ENCODE data around the gene CCDC88C.
"Not testable (repeated sequence)": the region's sequence is repeated elsewhere in the genome, so short reads cannot be mapped to it uniquely, and the experiment has no call there.

Gene CCDC88C

DNA sequence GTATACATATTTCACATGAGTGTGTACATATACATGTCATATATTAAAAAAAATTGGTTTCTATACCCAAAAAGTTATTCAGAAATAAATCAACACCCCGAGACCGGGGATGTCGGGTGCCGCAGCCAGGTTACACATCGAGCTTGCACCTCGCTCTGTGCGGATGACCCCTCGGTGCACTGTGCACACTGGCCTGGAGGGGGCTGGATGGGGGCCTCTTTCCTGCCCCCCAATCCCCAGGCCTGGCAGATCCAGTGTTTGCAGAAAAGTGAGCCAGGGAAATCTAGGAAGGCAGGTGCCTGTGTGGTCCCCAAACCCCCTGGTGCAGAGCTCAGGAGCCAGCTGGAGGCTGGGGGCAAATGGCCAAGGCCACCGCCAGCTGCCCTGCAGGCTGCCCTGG is 146.0 kb downstream of the CCDC88C start:
- DNase-seq (ENCODE audit: low read depth, low spot score): no peak

DNA sequence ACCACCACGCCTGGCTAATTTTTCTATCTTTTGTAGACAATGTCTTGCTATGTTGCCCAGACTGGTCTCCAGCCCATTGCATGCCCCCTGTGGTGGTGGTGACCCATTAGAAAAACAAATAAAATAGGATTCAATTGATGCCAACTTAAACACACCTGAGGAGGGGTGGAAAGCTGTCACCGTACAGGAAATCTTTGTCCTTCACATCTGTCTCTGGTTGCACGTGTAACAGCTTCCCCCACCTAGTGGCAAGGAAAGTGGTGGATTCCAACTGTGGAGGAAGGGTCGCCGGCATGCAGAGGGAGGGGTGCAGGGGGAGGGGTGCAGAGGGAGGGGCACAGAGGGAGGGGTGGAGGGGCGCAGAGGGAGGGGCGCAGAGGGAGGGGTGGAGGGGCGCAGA is 147.0 kb downstream of the CCDC88C start:
- DNase-seq (ENCODE audit: low read depth, low spot score): no peak

DNA sequence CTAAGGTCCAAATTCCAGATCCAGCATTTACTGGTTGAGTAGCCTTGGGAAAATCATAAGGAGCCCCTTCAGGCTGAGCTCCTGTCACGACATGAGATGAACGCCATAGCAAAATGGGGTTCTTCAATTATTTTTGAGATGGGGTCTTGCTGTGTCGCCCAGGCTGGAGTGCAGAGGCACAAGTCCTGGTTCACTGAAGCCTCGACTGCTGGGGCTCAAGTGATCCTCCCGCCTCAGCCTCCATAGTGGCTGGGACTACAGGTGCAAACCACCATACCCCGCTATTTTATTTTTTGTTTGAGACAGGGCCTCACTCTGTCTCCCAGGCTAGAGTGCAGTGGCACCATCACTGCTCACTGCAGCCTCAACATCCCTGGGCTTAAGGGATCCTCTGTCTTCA is 147.4 kb downstream of the CCDC88C start:
- no peak for DNase-seq (ENCODE audit: low read depth, low spot score)

DNA sequence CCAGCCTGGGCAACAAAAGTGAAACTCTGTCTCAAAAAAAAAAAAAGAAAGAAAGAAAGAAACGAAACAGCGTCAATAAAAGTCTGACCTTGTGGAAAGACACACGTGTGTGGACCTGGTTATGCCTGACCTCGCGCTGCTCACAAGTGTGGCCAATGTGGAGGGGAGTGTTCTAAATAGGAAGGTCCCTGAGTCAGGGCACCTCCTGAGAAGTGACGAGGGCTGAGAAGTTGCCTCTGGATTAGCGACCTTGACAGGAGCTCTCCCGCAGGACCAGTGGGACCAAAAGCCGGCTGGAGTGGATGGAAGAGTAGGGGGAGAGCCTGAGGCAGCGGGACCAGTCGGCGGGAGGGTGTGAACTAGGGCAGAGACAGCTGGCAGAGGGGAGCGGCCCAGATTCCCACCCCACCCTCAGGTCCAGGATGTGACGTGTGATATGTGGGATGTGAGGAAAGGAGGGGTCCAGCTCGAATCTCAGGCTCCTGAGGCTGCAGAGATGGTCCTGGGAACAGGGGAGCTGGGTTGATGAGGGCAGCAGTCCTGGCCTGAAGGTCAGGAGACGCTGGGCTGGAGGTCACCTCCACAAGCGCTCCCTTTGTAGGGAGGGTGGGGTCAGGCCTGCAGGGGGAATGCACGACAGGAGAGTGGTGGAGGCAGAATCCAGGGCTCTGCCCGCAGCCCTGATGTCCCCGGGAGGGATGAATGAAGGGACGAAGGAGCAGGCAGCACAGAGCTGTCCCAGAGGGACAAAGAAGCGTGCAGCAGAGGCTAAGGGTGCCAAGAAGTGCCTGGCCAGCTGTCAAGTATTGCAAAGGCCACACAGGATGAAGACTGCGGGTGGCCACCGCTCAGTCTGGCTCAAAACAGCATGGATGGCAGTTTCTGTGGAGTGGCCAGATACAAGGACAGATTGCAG is 148.3 kb downstream of the CCDC88C start:
- no peak for DNase-seq (ENCODE audit: low read depth, low spot score)

DNA sequence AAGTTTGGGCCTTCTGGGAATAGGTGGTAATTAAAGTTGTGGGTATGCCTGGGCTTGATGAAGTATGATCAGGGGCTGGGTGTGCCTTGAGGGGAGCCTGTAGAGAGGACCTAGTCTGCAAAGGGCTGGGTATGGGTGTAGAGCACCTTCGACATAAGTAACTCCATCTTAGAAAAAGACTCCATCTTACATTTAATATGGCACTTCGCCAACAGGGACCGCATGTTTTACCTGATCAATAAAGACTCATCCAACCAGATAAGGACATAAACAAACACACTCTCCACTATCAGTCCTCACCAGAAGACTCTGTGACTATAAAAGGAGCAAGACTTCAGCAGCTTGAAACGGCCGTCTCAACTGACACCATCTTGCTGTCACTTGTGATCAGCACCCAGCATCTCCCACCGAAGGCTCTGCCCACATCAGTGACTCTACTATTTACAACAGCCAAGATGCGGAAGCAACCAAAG is 149.6 kb downstream of the CCDC88C start:
- DNase-seq (ENCODE audit: low read depth, low spot score): no peak

DNA sequence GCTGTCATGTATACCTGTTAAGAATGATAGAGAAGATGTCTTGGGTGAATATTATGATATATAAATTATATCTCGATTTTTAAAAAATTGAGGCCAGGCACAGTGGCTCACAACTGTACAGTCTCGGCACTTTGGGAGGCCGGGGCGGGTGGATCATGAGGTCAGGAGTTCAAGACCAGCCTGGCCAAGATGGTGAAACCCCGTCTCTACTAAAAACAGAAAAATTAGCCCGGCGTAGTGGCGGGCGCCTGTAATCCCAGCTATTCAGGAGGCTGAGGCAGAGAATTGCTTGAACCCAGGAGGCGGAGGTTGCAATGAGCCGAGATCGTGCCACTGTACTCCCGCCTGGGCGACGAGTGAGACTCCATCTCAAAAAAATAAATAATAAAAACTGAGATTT is 151.3 kb downstream of the CCDC88C start:
- DNase-seq (ENCODE audit: low read depth, low spot score): not testable (repeated sequence)

DNA sequence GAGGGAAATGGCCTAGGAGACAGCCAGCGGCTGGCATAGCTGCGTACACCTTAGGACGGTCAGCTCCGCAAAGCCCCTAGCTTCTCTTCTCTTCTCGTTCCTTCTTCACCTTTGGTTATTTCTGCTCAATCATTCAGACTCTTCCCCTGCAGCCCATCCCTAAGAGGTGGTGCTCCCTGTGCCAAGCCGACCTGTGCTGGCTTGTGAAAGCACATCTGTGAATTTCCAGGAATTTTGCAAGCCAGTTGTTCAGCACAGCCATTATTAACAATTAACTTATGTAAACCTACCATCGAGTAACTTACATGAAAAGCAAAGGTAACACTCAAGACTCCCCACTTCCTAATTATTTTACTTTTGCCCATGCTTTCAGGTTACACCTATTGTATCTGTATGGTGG is 152.2 kb downstream of the CCDC88C start:
- DNase-seq (ENCODE audit: low read depth, low spot score): no peak

DNA sequence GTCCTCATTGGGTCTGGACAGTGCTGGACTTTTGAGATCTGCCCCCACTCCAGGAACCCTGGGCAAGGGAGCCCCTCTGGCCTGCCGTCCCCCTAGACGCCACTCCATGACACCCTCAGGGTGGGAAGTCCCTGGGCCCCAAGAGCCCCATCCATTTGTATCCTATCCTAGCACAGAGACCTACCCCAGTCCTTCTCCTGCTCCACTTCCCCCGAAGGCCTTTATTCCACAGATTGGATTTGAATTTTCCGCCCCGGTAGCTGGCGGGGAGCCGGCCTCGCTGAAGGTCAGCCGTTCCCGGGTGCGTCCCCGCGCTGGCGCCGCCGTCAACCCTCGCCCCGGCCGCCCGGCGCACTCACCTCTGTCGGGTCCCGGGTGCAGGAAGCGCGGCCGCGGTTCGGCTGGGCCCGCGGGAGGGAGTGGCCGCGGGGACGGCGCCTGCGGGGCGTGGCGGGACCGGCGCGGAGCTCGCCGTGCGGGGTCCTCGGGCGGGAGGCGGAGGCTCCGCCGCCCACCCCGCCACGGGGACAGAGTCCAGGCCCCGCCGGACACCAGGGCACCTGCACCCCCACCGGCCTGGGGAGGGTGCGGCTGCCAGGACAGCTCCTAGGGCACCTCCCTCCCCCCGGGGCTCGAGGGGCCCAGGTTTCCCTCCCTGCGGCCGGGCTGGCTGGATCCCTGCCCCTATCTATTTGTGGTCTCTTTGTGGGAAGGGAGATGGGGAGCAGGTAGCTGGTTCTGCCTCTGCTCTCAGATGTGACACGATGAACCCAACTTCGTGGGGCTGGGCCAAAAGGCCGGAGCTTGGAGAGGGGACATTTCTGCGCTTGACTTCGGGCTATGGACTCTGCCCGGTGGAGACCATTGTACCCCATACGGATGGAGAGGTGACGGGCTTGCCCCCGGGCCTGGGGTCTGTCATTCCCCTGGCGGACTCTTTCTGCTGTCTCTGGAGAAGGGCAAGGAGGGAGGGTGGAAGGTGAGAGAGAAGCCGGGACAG is 153.2 kb downstream of the CCDC88C start:
- DNase-seq (ENCODE audit: low read depth, low spot score): no peak

DNA sequence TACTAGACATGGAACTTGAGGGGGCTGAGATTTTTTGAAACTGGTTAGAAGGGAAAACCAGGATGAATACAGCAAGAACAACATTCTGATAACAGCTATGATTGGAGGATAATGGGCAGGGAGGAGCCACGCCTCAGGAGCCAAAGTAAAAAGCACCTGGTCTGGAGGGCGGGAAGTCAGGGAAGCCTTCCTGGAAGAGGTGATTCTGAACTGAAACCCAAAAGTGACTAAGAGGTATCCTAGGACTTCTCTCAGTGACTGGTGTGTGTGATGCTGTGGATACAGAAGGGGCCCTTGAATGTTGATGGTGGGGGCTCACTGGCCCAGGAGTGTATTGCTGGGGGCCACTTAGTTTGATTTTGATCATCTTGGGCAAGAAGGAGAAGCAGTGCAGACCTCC is 154.3 kb downstream of the CCDC88C start:
- DNase-seq (ENCODE audit: low read depth, low spot score): no peak

DNA sequence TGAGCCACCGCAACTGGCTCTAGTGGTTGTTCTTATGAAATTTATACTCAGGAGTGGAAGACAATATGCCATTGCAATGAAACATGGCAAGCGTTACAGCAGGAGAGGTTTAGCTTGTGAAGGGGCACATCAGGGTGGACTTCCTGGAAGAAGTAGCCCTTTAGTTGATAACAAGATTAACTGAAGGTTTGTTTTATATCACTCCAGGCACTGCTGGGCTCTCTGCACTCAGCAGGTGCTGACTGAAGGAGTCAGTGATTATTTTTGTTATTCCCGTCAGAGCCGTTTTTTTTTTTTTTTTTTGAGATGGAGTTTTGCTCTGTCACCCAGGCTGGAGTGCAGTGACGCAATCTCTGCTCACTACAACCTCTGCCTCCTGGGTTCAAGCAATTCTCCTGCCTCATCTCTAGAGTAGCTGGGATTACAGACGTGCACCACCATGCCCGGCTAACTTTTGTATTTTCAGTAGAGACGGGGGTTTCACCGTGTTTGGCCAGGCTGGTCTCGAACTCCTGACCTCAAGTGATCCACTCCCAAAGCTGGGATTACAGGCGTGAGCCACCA is 155.6 kb downstream of the CCDC88C start:
- DNase-seq (ENCODE audit: low read depth, low spot score): no peak

DNA sequence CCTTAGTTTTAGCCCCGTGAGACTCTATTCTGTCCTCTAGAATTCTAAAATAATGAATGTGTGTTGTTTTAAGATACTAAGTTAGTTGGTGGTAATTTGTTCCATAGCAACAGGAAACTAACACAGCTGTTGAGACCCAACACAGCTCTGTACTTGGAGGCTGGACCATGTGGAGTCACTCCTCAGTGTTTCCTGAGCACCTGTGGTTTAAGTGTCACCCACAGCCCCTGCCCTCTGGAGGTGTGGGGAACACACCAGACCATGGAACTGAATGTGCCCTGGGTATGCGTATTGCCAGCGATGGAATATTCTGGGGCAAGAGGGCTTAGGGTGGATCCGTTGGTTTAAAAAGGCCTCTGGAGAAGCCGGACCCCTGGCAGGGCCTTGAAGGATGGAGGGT is 156.5 kb downstream of the CCDC88C start:
- no peak for DNase-seq (ENCODE audit: low read depth, low spot score)

DNA sequence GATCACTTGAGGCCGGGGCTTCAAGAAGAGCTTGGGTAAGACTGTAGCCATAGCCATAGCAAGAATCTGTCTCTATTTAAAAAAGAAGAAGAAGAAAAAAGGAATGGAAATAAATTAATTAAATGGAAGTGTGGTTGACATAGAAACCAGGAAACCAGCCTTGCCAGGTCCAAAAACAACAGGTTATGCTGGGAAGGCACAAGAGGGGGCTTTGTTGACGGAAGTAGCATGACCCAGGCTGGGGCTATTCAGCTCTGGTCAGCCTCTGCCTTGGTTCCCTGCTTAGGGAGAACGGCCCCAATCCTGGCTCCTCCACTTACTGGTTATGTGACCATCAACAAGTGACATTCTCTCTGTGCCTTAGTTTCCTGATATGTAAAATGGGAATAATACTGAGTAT is 158.7 kb downstream of the CCDC88C start:
- DNase-seq (ENCODE audit: low read depth, low spot score): no peak

DNA sequence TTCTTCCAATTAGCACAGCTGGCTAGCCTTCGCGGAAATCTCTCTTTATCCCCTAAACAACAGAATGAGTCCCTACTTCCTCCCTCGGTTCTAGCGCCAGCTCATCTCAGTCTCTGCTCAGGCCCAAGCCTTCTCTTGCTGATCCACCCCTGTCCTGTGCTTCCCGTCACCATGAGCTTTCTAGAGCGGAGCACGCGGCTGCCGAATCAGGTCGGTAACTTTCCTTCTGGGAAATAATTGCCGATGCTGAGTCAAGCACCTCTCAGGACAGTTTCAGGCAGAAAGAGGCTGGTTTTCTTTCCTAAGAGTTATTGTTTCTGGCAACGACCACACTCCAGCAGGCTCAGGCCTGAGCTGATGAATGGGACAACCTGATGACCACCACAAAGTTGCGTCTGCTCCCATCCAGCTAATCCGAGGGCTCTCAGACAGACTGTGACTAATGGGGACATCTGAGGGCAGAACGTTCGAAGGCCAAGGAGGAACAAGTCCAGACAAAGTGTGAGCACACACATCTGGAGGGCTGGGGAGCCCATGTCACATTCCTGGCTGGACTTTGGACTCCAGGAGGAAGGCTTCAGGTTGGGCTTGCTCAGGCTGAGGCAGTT is 159.5 kb downstream of the CCDC88C start:
- DNase-seq (ENCODE audit: low read depth, low spot score): no peak

DNA sequence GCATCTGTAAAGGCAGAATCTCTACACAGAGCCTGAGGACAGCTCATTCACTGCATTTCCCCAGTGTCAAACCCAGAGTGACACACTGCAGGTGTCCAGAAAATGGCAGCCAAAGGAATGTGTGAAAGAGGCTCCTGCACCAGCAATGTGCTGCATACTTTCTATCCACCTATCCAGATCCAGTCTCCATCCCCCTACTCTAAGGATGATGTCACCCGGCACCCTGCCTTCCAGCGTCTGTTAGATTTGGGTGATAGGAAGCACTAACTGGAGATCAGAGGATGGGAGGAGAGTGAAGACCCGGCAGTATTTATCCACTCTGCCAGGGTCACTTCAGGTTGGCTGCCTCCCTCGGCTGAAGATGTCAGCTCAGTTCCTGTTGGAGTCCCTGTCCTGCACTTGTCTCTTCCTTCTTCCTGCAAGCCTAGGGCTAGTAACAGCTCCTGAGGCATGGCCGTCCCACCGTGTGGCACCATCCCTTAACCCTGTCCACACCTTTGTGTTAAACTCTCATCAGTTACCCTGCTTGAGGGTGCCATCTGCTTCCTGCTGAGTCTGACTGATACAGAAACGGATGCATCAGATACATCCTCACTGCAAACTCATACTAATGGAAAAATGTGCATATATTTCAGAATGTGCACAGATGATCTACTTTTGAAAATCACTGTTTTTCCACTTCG is 160.2 kb downstream of the CCDC88C start:
- no peak for DNase-seq (ENCODE audit: low read depth, low spot score)

DNA sequence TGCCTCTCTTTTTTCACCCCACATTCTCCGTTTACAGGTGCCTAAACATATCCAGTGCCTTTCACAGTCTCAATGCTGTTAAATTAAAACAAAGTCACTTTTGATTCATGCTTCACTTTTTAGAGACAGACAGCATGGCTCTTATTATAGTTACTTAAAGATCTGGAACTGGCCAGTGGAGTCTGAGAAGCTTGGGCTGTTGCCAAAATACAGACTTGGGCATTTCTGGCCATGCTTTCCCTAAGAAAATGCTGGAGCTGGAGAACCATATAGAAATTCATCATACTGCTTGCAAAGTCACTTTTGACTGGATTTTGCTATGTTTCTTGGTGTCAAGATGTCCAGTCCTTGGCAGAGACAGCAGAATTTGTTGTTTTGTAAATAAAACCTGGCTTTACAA is 161.0 kb downstream of the CCDC88C start:
- no peak for DNase-seq (ENCODE audit: low read depth, low spot score)

DNA sequence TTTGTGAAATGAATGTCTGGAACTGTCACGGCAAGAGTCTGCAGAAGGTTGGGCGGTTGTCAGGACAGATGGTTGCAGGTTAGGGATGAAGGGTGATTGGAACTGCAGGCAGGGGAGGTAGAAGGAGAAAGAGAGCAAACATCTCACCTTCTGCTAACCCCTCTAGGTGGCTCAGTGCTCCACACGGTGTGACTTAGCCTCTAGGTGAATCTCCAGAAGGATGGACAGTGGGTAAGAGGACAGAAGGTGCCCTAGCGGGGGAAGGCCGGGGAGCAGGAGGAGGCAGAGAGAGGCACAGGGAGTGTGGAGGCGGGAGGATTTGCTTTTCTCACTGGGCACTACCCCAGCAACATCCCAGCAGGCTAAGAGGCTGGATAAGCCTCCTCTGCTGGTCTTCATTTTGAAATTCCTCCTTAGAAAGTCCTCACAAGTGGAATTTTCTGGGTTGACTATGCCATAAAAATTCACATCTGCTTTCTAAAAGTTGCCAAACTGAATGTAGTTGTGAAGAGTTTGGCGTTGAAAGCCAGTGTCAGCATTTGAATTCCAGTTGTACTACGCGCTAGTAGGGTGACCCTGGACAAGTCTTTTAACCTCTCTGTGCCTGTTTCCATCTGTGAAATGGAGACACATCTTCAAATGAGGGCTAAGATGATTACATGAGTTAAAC is 162.5 kb downstream of the CCDC88C start:
- no peak for DNase-seq (ENCODE audit: low read depth, low spot score)

DNA sequence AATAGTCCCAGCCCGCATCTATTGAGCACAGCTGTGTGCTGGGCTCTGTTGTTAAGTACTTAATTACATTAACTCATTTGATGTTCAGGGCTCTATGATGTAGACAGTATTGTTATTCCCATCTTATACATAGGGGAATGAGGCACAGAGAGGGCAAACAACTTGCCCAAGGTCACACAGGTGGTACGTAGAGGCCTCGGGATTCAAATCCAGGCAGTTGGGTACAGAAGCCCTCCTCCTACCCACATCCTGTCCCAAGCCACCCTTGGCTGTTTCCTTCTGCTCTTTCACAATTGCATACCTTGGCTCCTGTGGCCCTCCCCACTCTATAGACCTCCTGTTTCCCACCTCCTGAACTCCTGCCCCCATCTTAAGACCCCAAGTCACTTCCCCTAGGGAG is 163.2 kb downstream of the CCDC88C start:
- no peak for DNase-seq (ENCODE audit: low read depth, low spot score)

DNA sequence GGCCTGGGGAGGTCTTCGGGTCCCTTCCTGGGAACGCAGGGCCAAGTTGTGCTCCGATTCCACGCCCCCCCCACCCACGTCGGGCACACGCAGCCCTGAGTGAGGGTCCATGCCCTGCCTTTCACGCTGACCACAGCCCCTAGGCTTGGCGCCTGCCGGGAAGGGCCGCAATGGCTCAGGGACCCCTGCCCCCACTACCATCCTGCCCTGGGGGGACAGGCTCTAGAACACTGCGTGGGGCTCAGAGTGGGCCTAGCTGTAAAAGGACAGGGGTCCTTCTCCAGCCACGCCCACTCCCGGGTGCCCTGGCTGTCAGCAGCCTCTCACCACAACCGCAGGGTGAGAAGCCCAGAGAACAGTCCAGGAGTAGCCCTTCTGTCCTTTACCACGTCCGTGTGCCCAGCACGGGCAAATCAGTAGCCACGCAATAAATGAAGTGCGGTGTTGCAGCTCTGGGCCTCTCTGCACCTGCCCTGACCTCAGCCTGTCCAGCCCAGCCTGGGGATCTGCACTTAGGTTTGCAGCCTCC is 163.8 kb downstream of the CCDC88C start:
- no peak for DNase-seq (ENCODE audit: low read depth, low spot score)

DNA sequence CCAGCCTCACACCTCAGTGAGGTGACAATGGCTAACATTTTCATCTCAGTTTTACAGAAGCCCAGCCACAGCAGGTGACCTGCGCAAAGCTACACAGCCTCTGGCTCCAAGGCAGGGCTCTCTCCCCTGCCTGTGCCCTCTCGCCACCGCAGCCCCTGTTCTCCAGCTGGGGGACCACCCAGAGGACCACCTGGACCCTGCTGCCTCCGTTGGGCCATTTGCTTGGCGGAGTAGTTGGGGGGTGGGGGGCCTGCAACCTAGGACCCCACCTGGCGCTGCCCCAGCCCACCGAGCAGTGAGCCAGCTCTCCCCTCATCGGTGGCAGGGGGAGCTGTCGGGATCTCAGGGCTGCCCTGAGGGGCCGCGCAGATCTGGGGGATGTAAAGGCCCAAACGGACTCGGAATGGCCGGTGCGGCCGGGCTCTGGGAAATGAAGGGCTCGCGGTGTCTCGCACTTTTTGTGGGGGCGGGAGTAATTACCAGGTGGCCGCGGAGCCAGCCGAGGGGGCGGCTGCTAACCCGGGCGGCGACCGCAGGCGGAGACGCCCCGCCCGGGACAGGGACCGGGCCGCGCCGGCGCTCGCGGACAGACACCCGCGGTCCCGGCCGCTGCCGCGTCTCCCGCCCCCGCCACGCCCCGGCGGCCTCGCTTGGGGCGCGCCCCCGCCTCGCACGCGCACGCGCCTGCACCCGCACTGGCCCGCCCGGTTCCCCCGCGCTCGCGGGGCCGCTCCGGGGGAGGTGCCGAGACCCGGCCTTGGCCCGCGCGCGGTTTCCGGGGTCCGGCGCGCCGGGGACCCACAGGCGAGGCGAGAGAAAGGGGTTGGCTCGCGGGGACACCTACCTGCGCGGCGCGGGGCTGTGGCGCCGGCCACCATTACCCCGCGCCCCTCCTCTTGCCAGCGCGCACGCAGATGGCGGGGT is 164.5 kb downstream of the CCDC88C start:
- no peak for DNase-seq (ENCODE audit: low read depth, low spot score)
